ENCODE data around the gene NDUFB11. TPM values are rescaled to one million over a fixed set of nuclear protein-coding genes. Genes with fewer than 3 reads are reported as not detected.

The NDUFB11 gene
- total and polyA plus RNA-seq, 4 donors, result 60.7 to 139 (median 120) TPM

DNA sequence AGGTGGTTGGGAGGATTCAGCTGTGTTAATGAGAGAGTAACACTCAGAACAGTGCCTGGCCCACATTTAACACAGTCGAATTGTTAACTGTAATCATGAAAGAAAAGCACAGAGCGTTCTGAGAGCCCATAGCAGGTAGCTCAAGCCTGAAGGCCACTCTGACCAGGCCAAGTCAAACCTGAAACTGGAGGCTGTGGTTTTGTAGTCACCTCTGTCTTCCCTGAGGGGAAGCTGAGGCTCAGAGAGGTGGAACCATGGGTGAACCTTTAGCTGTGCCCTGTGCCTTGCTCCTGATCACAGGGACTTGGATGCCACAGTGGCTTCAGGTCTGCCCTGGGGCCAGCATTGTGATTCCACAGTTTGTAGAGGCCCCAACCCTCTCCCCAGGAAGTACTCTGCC, 32.6 kb upstream of the NDUFB11 start:
- Histone ChIP-seq H3K36me3 (ENCODE audit: control insufficient read depth, insufficient read depth, low read length) (peaks cover 93% of the 10 kb centered on the region), H3K27me3 (ENCODE audit: control insufficient read depth, insufficient read depth, low read length) (peaks cover 52% of the 10 kb centered on the region), H3K9me3 (ENCODE audit: control insufficient read depth, insufficient read depth, low read length) (no peaks in the 10 kb centered on the region), H3K4me3 (ENCODE audit: low read depth, low read length) (no peak overlapping the region), H3K27ac (ENCODE audit: low read depth, low read length) (no peak overlapping the region), H3K4me1 (ENCODE audit: control insufficient read depth, insufficient read depth, low read length) (no peaks in the 10 kb centered on the region)
- WGBS (ENCODE audit: insufficient coverage), result 41% methylated on average over 2 of the region's 2 CpGs
- DNase-seq (ENCODE audit: low read depth in 4 of 6, low spot score in 6 of 6), result no peak

- H3K27ac ChIP-seq (ENCODE audit: low read depth, low read length), result no peak overlapping the region
- peaks cover 51% of the 10 kb centered on the region for H3K27me3 ChIP-seq (ENCODE audit: control insufficient read depth, insufficient read depth, low read length)
- WGBS (ENCODE audit: insufficient coverage), result 80% methylated on average over 19 of the region's 23 CpGs
Observed at GRCh38 chrX:47176101-47176740, 31.7 kb upstream of the NDUFB11 start.

DNA sequence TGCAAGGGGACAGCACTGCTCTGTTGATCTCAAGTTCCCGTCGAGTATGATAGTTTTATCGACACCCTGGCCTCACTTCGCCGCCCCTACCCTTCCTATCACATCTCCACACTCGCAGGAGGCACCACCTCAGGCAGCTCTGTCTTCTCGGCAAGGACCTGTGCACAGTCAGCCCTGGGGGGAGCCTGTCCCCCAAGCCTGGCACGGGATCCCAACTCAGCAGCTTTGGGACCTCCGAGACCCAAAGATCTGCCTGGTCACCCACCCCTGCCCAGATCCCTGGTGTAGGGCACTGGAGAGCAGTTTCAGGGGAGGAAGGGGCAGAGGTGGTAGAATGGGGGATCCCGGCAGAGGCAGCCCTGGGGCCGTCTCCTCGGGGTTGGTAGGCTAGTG, 31.1 kb upstream of the NDUFB11 start:
- no peak for DNase-seq (ENCODE audit: low read depth in 4 of 6, low spot score in 6 of 6)
- Histone ChIP-seq H3K27ac (ENCODE audit: low read depth, low read length) (no peak overlapping the region), H3K9me3 (ENCODE audit: control insufficient read depth, insufficient read depth, low read length) (no peaks in the 10 kb centered on the region), H3K4me3 (ENCODE audit: low read depth, low read length) (no peak overlapping the region), H3K27me3 (ENCODE audit: control insufficient read depth, insufficient read depth, low read length) (peaks cover 52% of the 10 kb centered on the region), H3K4me1 (ENCODE audit: control insufficient read depth, insufficient read depth, low read length) (no peaks in the 10 kb centered on the region), H3K36me3 (ENCODE audit: control insufficient read depth, insufficient read depth, low read length) (peaks cover 96% of the 10 kb centered on the region)
- WGBS (ENCODE audit: insufficient coverage), result 81% methylated on average over 11 of the region's 12 CpGs

More at GRCh38 chrX:47176101-47176740, 31.7 kb upstream of the NDUFB11 start:
- H3K4me3 ChIP-seq (ENCODE audit: low read depth, low read length), result no peak overlapping the region
- no peaks in the 10 kb centered on the region for H3K4me1 ChIP-seq (ENCODE audit: control insufficient read depth, insufficient read depth, low read length)
- H3K9me3 ChIP-seq (ENCODE audit: control insufficient read depth, insufficient read depth, low read length), result no peaks in the 10 kb centered on the region
- DNase-seq (ENCODE audit: low read depth in 4 of 6, low spot score in 6 of 6), result no peak
- peaks cover 92% of the 10 kb centered on the region for H3K36me3 ChIP-seq (ENCODE audit: control insufficient read depth, insufficient read depth, low read length)

DNA sequence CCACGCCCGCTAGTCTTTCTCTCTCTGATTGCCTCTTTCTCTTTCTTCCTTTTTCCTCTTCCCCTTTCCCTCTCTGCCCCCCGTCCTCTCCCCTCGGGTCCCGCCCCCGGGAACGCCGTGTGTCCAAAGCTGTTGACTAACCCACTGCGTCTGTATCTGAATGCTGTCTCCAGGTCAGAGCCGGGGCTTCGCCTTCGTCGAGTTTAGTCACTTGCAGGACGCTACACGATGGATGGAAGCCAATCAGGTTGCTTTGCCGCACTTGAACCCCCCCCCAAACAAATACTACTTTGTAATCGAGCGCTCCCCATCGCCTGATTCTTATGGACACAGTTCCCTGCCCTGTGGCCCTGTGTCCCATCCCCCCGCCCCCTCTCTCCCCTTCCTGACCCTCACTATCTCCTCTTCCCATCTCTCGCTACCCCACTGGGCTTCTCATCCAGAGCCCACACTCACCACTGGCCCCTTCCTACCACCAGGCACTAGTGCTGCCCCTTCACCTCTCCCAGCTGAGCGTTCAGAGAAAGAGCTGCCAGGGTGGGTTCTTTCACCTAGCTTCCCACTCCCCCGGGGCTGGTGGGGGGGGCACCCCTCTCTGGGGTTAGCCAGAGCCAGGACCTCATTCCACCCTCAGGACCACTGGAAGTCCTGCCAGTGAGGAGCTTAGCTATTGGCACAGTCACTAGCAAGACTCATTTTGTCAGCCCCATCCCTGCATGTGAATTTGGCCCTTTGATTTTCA, 30.5 kb upstream of the NDUFB11 start:
- peaks cover 96% of the 10 kb centered on the region for H3K36me3 ChIP-seq (ENCODE audit: control insufficient read depth, insufficient read depth, low read length)
- DNase-seq (ENCODE audit: low read depth in 4 of 6, low spot score in 6 of 6), result no peak
- H3K27me3 ChIP-seq (ENCODE audit: control insufficient read depth, insufficient read depth, low read length), result peaks cover 50% of the 10 kb centered on the region
- peaks cover 3% of the 10 kb centered on the region for H3K4me1 ChIP-seq (ENCODE audit: control insufficient read depth, insufficient read depth, low read length)
- WGBS (ENCODE audit: insufficient coverage), result 81% methylated on average over 21 of the region's 23 CpGs
- H3K4me3 ChIP-seq (ENCODE audit: low read depth, low read length), result no peak overlapping the region
- no peak overlapping the region for H3K27ac ChIP-seq (ENCODE audit: low read depth, low read length)
- H3K9me3 ChIP-seq (ENCODE audit: control insufficient read depth, insufficient read depth, low read length), result no peaks in the 10 kb centered on the region

DNA sequence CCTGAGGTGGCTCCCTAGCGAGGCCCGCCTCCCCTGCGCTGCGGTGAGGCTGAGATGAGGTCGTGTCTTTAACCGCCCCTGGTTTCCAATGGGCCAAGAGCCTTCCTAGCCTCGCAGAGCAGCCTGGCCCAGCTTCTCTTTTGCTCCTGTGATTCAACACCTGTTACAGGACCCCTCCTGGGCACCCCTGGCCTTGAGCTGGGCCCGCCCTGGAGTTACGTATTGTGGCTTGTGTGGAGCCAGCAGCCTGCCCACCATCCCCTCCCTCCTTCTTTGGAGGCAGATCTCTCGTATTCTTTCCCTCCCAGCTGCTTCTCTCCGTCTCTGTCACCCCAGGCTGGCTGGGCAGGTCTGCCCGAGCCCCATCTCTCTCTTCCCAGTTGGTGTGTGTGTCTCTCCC, 29.9 kb upstream of the NDUFB11 start:
- no peak for DNase-seq (ENCODE audit: low read depth in 4 of 6, low spot score in 6 of 6)
- no peak overlapping the region for H3K4me3 ChIP-seq (ENCODE audit: low read depth, low read length)
- 83% methylated on average over 12 of the region's 12 CpGs for WGBS (ENCODE audit: insufficient coverage)
- H3K27me3 ChIP-seq (ENCODE audit: control insufficient read depth, insufficient read depth, low read length), result peaks cover 57% of the 10 kb centered on the region
- peaks cover 96% of the 10 kb centered on the region for H3K36me3 ChIP-seq (ENCODE audit: control insufficient read depth, insufficient read depth, low read length)
- no peaks in the 10 kb centered on the region for H3K9me3 ChIP-seq (ENCODE audit: control insufficient read depth, insufficient read depth, low read length)
- no peak overlapping the region for H3K27ac ChIP-seq (ENCODE audit: low read depth, low read length)
- peaks cover 7% of the 10 kb centered on the region for H3K4me1 ChIP-seq (ENCODE audit: control insufficient read depth, insufficient read depth, low read length)

- Histone ChIP-seq H3K36me3 (ENCODE audit: control insufficient read depth, insufficient read depth, low read length) (peaks cover 91% of the 10 kb centered on the region), H3K4me3 (ENCODE audit: low read depth, low read length) (no peak overlapping the region)
- WGBS (ENCODE audit: insufficient coverage), result 82% methylated on average over 16 of the region's 18 CpGs
Observed at GRCh38 chrX:47172971-47173792, 28.7 kb upstream of the NDUFB11 start.

DNA sequence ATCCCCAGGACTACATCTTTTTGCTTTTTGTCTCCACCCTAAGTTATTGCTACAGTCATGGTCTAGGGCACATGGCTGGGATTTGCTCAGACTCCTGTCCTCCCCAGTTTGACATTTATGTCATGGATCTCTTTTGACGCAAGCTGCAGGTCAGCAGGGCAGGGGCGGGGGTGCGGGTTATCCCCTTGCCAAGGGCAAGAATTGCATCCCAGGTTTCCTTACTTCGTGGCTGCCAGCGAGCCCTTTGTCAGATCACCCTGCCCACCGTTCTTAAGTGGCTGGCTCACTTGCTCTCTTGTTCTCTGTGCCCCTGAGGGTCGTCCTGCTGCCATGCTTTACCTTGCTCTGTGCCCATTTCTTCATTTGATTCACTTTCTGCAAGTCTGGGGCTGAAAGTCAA, 28.0 kb upstream of the NDUFB11 start:
- H3K36me3 ChIP-seq (ENCODE audit: control insufficient read depth, insufficient read depth, low read length), result peaks cover 84% of the 10 kb centered on the region
- no peaks in the 10 kb centered on the region for H3K9me3 ChIP-seq (ENCODE audit: control insufficient read depth, insufficient read depth, low read length)
- H3K27me3 ChIP-seq (ENCODE audit: control insufficient read depth, insufficient read depth, low read length), result peaks cover 49% of the 10 kb centered on the region
- H3K27ac ChIP-seq (ENCODE audit: low read depth, low read length), result no peak overlapping the region
- 76% methylated on average over 7 of the region's 7 CpGs for WGBS (ENCODE audit: insufficient coverage)
- H3K4me3 ChIP-seq (ENCODE audit: low read depth, low read length), result no peak overlapping the region
- DNase-seq (ENCODE audit: low read depth in 4 of 6, low spot score in 6 of 6), result no peak
- peaks cover 7% of the 10 kb centered on the region for H3K4me1 ChIP-seq (ENCODE audit: control insufficient read depth, insufficient read depth, low read length)

More at GRCh38 chrX:47172971-47173792, 28.7 kb upstream of the NDUFB11 start:
- no peak for DNase-seq (ENCODE audit: low read depth in 4 of 6, low spot score in 6 of 6)
- H3K27me3 ChIP-seq (ENCODE audit: control insufficient read depth, insufficient read depth, low read length), result peaks cover 54% of the 10 kb centered on the region
- H3K4me1 ChIP-seq (ENCODE audit: control insufficient read depth, insufficient read depth, low read length), result peaks cover 7% of the 10 kb centered on the region
- H3K27ac ChIP-seq (ENCODE audit: low read depth, low read length), result no peak overlapping the region
- H3K9me3 ChIP-seq (ENCODE audit: control insufficient read depth, insufficient read depth, low read length), result no peaks in the 10 kb centered on the region

GRCh38 chrX:47171996-47172395, 27.5 kb upstream of the NDUFB11 start:
- Histone ChIP-seq H3K9me3 (ENCODE audit: control insufficient read depth, insufficient read depth, low read length) (no peaks in the 10 kb centered on the region), H3K4me1 (ENCODE audit: control insufficient read depth, insufficient read depth, low read length) (peaks cover 7% of the 10 kb centered on the region), H3K27ac (ENCODE audit: low read depth, low read length) (no peak overlapping the region), H3K27me3 (ENCODE audit: control insufficient read depth, insufficient read depth, low read length) (peaks cover 44% of the 10 kb centered on the region), H3K36me3 (ENCODE audit: control insufficient read depth, insufficient read depth, low read length) (peaks cover 79% of the 10 kb centered on the region), H3K4me3 (ENCODE audit: low read depth, low read length) (no peak overlapping the region)
- WGBS (ENCODE audit: insufficient coverage), result 71% methylated on average over 2 of the region's 2 CpGs
- DNase-seq (ENCODE audit: low read depth in 4 of 6, low spot score in 6 of 6), result no peak

- no peak for DNase-seq (ENCODE audit: low read depth in 4 of 6, low spot score in 6 of 6)
- H3K9me3 ChIP-seq (ENCODE audit: control insufficient read depth, insufficient read depth, low read length), result no peaks in the 10 kb centered on the region
- peaks cover 42% of the 10 kb centered on the region for H3K27me3 ChIP-seq (ENCODE audit: control insufficient read depth, insufficient read depth, low read length)
- peaks cover 72% of the 10 kb centered on the region for H3K36me3 ChIP-seq (ENCODE audit: control insufficient read depth, insufficient read depth, low read length)
- H3K27ac ChIP-seq (ENCODE audit: low read depth, low read length), result no peak overlapping the region
- WGBS (ENCODE audit: insufficient coverage), result 90% methylated on average over 20 of the region's 34 CpGs
- peaks cover 7% of the 10 kb centered on the region for H3K4me1 ChIP-seq (ENCODE audit: control insufficient read depth, insufficient read depth, low read length)
- no peak overlapping the region for H3K4me3 ChIP-seq (ENCODE audit: low read depth, low read length)
Observed at GRCh38 chrX:47170861-47171692, 26.6 kb upstream of the NDUFB11 start.

Measured in spinal cord (tissue), 10 donors.